ENCODE data around the gene ANKFN1. TPM values are rescaled to one million over a fixed set of nuclear protein-coding genes. Genes with fewer than 3 reads are reported as not detected.

The ANKFN1 gene
- total RNA-seq, 6 experiments from 2014 or later: 0.07 to 0.81 (median 0.45) TPM

DNA sequence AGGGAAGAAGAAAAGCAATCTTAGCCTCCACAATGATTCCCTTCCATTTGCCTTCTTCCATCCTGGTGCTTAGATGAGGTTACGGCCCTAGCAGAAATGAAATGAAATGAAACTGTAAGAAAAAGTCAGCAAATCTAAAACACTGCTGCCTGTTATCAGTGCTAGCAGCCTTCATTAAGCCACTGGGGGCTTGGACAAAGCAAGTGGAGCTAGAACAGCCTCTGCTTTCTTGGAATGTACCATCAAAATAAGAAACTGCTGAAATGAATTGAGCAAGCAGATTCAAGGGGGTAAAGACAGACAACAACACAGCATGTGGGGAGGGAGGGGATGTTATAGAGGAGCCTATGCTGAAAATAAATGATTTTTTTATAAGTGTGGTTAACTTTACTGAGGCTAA, 5.1 kb downstream of the ANKFN1 start:
- Mint-ChIP-seq H3K27ac (no peak overlapping the region; the same call in 1 of the 2 replicates), H3K36me3 (ENCODE audit: low read depth) (no peaks in the 10 kb centered on the region), H3K27me3 (ENCODE audit: insufficient read depth) (no peaks in the 10 kb centered on the region), H3K4me3 (no peak overlapping the region), H3K4me1 (ENCODE audit: low read depth) (peaks cover 61% of the 10 kb centered on the region), H3K9me3 (no peaks in the 10 kb centered on the region; the same call in 1 of the 2 replicates)
- no peak for DNase-seq
- no peak for TF ChIP-seq CTCF (IDR thresholded peaks at IDR 0.05)

- no peak for TF ChIP-seq CTCF (IDR thresholded peaks at IDR 0.05)
- H3K4me3 Mint-ChIP-seq: no peak overlapping the region
- peaks cover 62% of the 10 kb centered on the region for H3K4me1 Mint-ChIP-seq (ENCODE audit: low read depth)
- no peaks in the 10 kb centered on the region for H3K27me3 Mint-ChIP-seq (ENCODE audit: insufficient read depth)
- no peaks in the 10 kb centered on the region for H3K36me3 Mint-ChIP-seq (ENCODE audit: low read depth)
- no peak overlapping the region for H3K27ac Mint-ChIP-seq
- no peak for DNase-seq
- H3K9me3 Mint-ChIP-seq: no peaks in the 10 kb centered on the region; the same call in 1 of the 2 replicates
Measured at GRCh38 chr17:56158915-56159825, 5.9 kb downstream of the ANKFN1 start.

DNA sequence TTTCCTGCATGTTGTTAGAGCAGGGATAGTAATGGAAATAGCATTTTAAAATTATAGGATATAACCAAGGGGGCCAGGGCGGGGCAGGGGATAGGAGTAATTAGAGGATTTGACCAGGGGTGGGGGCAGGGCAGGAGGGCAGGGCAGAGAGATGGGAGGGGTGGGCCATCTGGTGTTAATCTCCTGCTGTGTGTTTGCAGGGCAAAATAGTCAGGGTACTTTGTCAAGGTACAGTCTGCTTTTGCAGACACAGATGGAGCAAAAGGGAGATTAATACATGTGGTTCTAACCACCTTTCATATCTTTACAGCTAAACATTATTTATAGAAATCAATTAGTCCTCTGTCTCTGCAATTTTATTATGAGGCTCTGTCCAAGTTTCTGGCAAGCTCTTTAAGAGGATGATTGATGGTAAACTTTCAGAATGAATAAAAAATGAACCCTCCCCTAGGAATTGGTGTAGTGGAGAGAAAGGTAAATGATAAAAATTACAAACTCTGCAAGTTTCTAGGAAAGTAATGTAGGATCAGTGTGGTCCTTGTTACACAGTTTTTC, 6.6 kb downstream of the ANKFN1 start:
- Mint-ChIP-seq H3K4me1 (ENCODE audit: low read depth) (peaks cover 69% of the 10 kb centered on the region), H3K9me3 (no peaks in the 10 kb centered on the region; the same call in 1 of the 2 replicates), H3K27ac (no peak overlapping the region), H3K36me3 (ENCODE audit: low read depth) (no peaks in the 10 kb centered on the region), H3K4me3 (no peak overlapping the region), H3K27me3 (ENCODE audit: insufficient read depth) (no peaks in the 10 kb centered on the region)
- no peak for TF ChIP-seq CTCF (IDR thresholded peaks at IDR 0.05)
- DNase-seq: no peak

- no peak for DNase-seq
- peaks cover 75% of the 10 kb centered on the region for H3K4me1 Mint-ChIP-seq (ENCODE audit: low read depth)
- H3K9me3 Mint-ChIP-seq: no peaks in the 10 kb centered on the region; the same call in 1 of the 2 replicates
- no peaks in the 10 kb centered on the region for H3K36me3 Mint-ChIP-seq (ENCODE audit: low read depth)
- no peaks in the 10 kb centered on the region for H3K27me3 Mint-ChIP-seq (ENCODE audit: insufficient read depth)
- TF ChIP-seq CTCF (IDR thresholded peaks at IDR 0.05): no peak
- H3K27ac Mint-ChIP-seq: peak overlapping the region; percentile 27; the same call in 1 of the 2 replicates
- no peak overlapping the region for H3K4me3 Mint-ChIP-seq
Measured at GRCh38 chr17:56160422-56160821, 7.1 kb downstream of the ANKFN1 start.

DNA sequence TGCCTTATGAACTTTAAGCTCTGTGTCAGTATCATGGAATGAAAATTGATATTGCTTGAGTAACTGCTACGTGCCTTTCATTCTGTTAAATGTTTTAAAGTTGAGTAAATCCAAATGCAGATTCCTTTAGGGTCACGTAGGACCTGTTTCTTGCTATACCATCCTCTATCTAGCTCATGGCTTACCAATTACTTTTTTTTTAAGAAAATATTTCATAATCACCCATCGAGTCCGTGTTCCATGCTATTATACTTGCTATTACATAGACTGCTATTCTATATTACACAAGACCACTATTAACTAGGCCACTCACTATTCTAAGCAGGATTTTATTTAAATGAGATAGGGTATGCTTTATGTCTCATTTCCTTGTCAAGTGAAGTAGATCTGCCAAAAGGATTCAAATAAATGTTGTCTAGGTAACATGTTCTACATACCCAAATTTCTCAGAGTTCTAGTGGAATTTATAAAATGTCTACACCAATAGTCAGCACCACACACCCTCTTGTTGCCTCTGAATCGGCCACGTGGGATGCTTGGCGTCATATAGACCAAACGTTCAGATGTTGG, 11.9 kb downstream of the ANKFN1 start:
- H3K27ac Mint-ChIP-seq: peak overlapping the region; percentile 97
- no peak for TF ChIP-seq CTCF (IDR thresholded peaks at IDR 0.05)

More for the DNA sequence above, 11.9 kb downstream of the ANKFN1 start:
- no peaks in the 10 kb centered on the region; the same call in 1 of the 2 replicates for H3K27me3 Mint-ChIP-seq (ENCODE audit: insufficient read depth)
- peak; percentile 79 for DNase-seq
- H3K4me3 Mint-ChIP-seq: peak overlapping the region; percentile 15
- no peaks in the 10 kb centered on the region for H3K36me3 Mint-ChIP-seq (ENCODE audit: low read depth)
- no peaks in the 10 kb centered on the region; the same call in 1 of the 2 replicates for H3K9me3 Mint-ChIP-seq
- H3K4me1 Mint-ChIP-seq (ENCODE audit: low read depth): peaks cover 72% of the 10 kb centered on the region

All from HFFc6 (cell line).